Lower leg skin (tissue), 4 donors: ENCODE measurements around the gene ZNF282. TPM values are rescaled to one million over a fixed set of nuclear protein-coding genes. Genes with fewer than 3 reads are reported as not detected.

Experiments
- DNase-seq, 2 donors: peaks; one replicate each; pipeline ENCODE4 v3.0.0-alpha.2; 2019; ENCODE audit warnings: low spot score in 2 of 2
- H3K4me3 ChIP-seq: fragments of 200-600 bp; sonication (generic); 2 replicates; pipeline ENCODE4 v1.5.1; 2017; ENCODE audit warnings: mild to moderate bottlenecking, low read depth; ENCODE audit not compliant: poor library complexity, severe bottlenecking
- CTCF ChIP-seq, 3 donors: fragments of 450-650 bp; IDR thresholded peaks; one replicate each; pipeline ENCODE4 v1.5.1; 2016; ENCODE audit warnings: antibody characterized with exemption in 3 of 3, mild to moderate bottlenecking in 3 of 3, moderate library complexity in 2 of 3
- POLR2A ChIP-seq, 2 donors: fragments of 450-650 bp; IDR thresholded peaks; one replicate each; pipeline ENCODE4 v1.6.1; 2016 to 2017; ENCODE audit warnings: antibody characterized with exemption in 2 of 2, mild to moderate bottlenecking in 1 of 2, moderate library complexity in 1 of 2
- WGBS, 2 donors: methylation state at CpG; one replicate each; pipeline ENCODE4 v1.1.5; 2018; 5-methylcytosine and 5-hydroxymethylcytosine counted together
- intact Hi-C: fragments of 100-400 bp; cut with DNase I; formaldehyde crosslinking; loops from one replicate; pipeline ENCODE4 v1.15.0; 2023; ENCODE audit warnings: low total_unique reads
- total RNA-seq, 4 donors: library from RNA; depleted of rRNA; stranded (reverse); fragments of >200 nt; gene quantifications; one replicate each; pipeline ENCODE4 v1.1.0, GENCODE V29; 2016

The ZNF282 gene
- total RNA-seq, 4 donors from 2014 or later, result 22.4 to 47.5 (median 36.1) TPM

- WGBS, 2 donors, result 89 to 94% methylated on average over 10 of the region's 10 CpGs
- no peak for DNase-seq
- TF ChIP-seq POLR2A (IDR thresholded peaks at IDR 0.05), result no peak
- no peak overlapping the region for H3K4me3 ChIP-seq
- intact Hi-C loops, result no loop called here
These were observed 23.4 kb downstream of the ZNF282 start for GRCh38 chr7:149218469-149219420.

- intact Hi-C loops, result no loop called here
- DNase-seq, result no peak
- H3K4me3 ChIP-seq, result no peak overlapping the region
- 64 to 73% methylated on average over 6 of the region's 6 CpGs for WGBS, 2 donors
- TF ChIP-seq CTCF (IDR thresholded peaks at IDR 0.05) (no peak), POLR2A (IDR thresholded peaks at IDR 0.05) (no peak)
These were observed 25.2 kb downstream of the ZNF282 start for GRCh38 chr7:149220534-149220933.

GRCh38 chr7:149223176-149223575 lies 27.8 kb downstream of the ZNF282 start:
- no peak overlapping the region for H3K4me3 ChIP-seq
- DNase-seq, result no peak
- no peak for TF ChIP-seq CTCF (IDR thresholded peaks at IDR 0.05)
- TF ChIP-seq POLR2A (IDR thresholded peaks at IDR 0.05), result no peak
- intact Hi-C loops, result no loop called here
- 95% methylated on average over 8 of the region's 8 CpGs for WGBS, 2 donors

GRCh38 chr7:149223761-149224160 lies 28.4 kb downstream of the ZNF282 start:
- no peak for DNase-seq
- WGBS, 2 donors, result 96 to 99% methylated on average over 22 to 24 of the region's 39 CpGs
- H3K4me3 ChIP-seq, result no peak overlapping the region
- no peak for TF ChIP-seq CTCF (IDR thresholded peaks at IDR 0.05)
- TF ChIP-seq POLR2A (IDR thresholded peaks at IDR 0.05), result no peak
- intact Hi-C loops, result no loop called here

GRCh38 chr7:149224352-149224751 lies 29.0 kb downstream of the ZNF282 start:
- WGBS, 2 donors, result 91 to 94% methylated on average over 10 to 37 of the region's 37 CpGs
- intact Hi-C loops, result no loop called here
- TF ChIP-seq CTCF (IDR thresholded peaks at IDR 0.05) (no peak), POLR2A (IDR thresholded peaks at IDR 0.05) (no peak)
- DNase-seq, result no peak
- no peak overlapping the region for H3K4me3 ChIP-seq

- TF ChIP-seq POLR2A (IDR thresholded peaks at IDR 0.05) (no peak), CTCF (IDR thresholded peaks at IDR 0.05) (no peak)
- no peak overlapping the region for H3K4me3 ChIP-seq
- DNase-seq, result no peak
- WGBS, 2 donors, result 94 to 96% methylated on average over 19 of the region's 19 CpGs
- intact Hi-C loops, result no loop called here
These were observed 29.8 kb downstream of the ZNF282 start for GRCh38 chr7:149225106-149225505.
